GM10847 (cell line): ENCODE data around the gene SUN1.

Experiments
- POLR2A ChIP-seq: IDR thresholded peaks from 2 replicates; pipeline ENCODE4 v1.6.1; 2011; ENCODE audit not compliant: insufficient read length; ENCODE audit errors: extremely low read depth

The SUN1 gene

GRCh38 chr7:888081-889024 lies 56.1 kb downstream of the SUN1 start:
- no peak for TF ChIP-seq POLR2A

GRCh38 chr7:889025-889390 lies 56.7 kb downstream of the SUN1 start:
- no peak for TF ChIP-seq POLR2A

- no peak for TF ChIP-seq POLR2A
Measured at GRCh38 chr7:889391-889790, 57.1 kb downstream of the SUN1 start.

DNA sequence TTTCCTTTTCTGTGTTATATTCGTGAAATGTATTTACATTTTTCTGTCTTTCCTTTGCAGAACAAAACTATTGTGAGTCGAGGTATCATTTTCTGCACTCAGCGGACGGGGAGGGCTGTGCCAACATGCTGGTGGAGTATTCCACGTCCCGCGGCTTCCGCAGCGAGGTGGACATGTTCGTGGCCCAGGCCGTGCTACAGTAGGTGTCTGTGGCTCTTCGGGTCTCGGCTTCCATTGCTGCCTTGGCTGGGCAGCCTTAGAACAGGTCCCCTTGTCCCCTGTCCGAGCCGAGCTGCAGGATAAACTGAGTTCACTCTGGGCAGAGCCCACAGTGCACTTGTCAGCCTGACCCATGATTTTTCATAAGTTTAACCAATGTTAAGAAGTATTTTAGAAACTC lies 58.6 kb downstream of the SUN1 start:
- no peak for TF ChIP-seq POLR2A

DNA sequence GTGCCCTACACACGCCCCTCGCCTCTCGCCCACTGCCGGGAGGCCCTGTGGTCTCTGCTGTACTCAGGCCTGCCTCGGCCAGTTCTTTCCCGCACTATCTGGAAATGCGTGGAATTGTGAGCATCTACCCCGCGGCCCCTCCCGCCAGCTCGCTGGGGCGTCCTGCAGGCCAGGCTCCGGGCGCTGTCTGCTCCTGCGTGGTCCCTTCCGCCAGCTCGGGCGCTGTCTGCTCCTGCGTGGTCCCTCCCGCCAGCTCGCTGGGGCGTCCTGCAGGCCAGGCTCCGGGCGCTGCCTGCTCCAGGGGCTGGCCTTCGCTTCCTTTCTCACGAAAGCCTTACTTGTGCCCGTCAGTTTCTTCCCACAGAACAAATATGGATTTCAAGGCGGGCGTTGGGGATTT lies 59.0 kb downstream of the SUN1 start:
- TF ChIP-seq POLR2A = no peak

DNA sequence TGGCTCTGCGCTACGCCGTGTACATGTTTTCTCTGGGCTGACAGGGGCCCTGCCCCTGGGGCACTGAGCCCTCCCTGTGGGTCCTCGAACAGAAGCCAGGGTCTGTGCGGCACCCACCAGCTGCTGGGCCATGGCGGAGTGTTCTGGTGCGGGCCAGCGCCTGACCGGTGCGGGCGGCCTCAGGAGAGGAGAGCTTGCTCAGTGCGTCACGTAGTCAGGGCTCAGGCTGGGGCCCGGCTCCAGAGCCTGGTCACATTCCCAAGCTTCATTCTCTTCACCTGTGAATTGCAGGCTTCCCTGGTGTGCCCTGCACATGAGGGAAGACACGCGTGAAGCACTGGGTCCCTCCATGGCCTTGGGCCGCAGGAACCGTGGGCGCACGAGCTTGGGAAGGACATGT lies 59.5 kb downstream of the SUN1 start:
- TF ChIP-seq POLR2A = no peak

DNA sequence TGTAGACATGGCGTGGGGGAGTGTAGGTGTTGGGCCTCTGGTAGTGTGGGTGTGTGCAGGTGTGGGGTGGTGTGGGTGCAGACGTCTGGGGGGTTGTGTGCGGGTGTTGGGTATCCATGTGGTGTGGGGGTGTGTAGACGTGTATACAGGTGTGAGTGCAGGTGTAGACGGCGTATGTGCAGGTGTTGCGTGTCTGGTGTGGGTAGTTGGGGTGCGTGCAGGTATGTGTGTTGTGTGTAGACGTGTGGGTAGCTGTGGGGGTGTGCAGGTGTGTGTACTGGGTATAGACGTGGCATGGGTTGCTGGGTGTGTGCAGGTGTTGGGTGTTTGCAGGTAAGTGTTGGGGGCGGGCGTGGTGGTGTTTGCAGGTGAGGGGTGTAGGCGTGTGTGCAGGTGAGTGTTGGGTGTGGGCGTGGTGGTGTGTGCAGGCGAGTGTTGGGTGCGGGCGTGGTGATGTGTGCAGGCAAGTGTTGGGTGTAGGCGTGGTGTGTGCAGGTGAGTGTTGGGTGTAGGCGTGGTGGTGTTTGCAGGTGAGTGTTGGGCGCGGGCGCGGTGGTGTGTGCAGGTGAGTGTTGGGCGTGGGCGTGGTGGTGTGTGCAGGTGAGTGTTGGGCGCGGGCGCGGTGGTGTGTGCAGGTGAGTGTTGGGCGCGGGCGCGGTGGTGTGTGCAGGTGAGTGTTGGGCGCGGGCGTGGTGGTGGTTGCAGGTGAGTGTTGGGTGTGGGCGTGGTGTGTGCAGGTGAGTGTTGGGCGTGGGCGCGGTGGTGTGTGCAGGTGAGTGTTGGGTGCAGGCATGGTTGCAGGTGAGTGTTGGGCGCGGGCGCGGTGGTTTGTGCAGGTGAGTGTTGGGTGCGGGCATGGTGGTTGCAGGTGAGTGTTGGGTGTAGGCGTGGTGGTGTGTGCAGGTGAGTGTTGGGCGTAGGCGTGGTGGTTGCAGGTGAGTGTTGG lies 60.6 kb downstream of the SUN1 start:
- TF ChIP-seq POLR2A = no peak

DNA sequence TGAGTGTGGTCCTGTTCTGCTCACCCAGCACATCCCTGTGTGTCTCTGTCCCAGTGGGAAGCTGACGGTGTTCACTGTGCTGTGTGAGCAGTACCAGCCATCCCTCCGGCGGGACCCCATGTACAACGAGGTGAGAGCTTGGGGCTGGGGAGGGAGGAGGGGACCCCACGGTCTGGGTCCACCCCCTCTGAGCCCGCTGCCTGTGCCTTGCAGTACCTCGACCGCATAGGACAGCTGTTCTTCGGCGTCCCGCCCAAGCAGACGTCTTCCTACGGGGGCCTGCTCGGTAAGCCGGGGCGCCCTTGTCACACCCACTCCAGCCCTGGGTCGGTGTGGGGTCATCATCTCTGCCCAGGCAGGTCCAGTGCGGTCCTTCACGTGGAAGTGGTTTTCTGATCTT lies 61.4 kb downstream of the SUN1 start:
- no peak for TF ChIP-seq POLR2A

DNA sequence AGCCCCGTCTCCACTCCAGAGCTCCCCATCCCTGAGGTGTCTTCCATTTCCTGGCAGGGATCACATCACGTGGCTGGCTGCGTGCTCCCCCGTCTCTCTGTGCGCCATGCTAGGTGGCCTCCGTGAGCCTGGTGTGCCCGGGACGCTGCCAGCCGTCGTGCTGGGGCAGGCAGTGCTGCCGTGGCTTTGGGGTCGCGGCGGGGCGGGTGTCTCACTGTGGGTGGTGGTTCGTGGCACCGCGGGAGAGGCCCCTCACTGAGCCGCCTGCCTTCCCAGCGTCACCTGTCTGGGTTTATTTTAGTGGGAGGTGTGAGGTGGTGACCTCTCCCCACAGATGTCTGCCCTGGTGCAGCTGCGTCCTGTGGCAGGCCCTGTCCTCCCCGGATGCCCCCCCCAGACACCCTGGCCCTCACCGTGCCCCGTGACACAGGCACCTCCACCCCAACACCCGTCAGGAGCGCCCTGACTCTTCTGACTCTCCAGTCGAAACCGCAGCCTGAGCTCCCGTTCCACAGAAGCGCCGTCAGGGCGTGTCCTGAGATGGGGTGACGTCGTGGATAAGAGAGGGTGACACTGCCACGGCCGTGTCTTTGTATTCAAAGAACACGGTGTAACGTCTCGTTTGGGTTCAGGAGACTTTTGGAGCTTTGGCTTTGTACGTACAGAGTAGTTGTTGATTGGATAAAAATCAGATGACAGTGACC lies 62.0 kb downstream of the SUN1 start:
- TF ChIP-seq POLR2A = no peak

GRCh38 chr7:894927-895450 lies 62.7 kb downstream of the SUN1 start:
- TF ChIP-seq POLR2A = no peak

- TF ChIP-seq POLR2A = no peak
Measured at GRCh38 chr7:895451-896052, 63.3 kb downstream of the SUN1 start.

GRCh38 chr7:896346-897075 lies 64.2 kb downstream of the SUN1 start:
- no peak for TF ChIP-seq POLR2A

DNA sequence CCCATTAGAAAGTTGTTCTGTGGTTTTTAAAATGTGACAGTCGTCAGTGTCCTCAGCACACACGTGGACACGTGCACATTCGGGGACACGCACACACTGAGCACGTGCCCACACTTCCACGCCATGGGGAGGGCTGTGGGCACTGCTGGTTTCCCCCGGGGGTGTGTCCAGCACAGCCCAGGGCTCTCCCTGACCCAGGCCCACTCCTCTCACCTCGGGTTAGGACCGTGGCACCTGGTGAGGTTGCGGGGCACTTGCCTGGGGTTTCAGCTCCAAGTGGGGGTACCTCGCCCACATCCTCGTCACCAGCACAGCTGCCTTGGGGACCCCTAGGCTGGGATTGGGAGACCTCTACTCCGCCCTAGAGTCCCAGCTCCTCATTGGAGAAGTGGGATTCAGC lies 64.8 kb downstream of the SUN1 start:
- no peak for TF ChIP-seq POLR2A

DNA sequence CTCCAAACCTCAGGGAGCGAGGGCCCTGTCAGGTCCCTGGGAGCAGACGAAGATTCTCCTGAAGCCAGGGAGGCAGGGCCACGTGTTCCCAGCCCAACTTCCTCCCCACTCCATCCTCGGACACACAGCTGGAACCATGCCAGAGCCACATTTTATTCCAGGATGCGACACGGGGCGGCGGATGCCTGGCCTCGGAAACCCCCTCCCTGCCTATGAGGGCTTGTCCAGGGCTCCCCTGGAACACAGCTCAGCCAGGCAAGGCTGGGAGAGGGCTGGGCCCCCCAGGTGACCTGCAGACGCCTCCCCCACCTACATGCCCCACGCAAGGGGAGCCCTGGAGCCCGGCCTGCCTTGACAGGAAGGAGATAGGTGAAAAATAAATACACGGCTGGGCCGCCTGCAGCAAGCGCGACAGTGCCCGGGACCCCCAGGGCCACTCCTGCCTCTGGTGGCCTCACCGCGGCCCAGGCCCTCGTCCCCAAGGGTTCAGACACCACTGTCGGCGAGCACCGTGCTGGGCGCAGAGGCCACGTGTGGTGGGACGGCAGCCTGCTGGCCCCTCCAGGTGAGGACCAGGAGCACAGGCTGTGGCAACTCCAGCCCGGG lies 65.6 kb downstream of the SUN1 start:
- TF ChIP-seq POLR2A = no peak

GRCh38 chr7:898460-898854 lies 66.2 kb downstream of the SUN1 start:
- TF ChIP-seq POLR2A = no peak
